ENCODE results near the gene PRXL2A.
A peak's percentile ranks its signal among the peaks of the same experiment; 100 is the strongest.

PRXL2A gene

DNA sequence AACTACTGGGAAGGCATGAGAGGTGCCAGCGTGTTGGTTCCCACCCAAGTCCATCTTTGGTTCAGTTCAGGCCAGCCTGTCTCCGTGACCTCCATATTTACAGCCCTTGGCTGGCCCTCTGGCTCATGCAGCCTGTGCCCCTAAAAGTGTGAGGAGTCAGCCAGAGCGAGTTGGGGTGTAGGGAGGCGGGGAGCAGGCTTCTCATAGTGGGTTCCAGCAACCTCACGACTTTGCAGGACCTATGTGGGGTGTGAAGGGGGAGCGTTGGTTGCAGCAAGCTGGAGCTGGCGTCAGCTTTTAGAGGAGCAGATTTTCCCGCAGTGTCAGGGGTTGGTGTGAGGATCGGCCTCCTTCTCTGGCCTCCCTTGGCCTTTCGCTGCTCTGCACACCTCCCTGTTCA is 55.5 kb downstream of the PRXL2A start:
- TF ChIP-seq, protein P1, sequence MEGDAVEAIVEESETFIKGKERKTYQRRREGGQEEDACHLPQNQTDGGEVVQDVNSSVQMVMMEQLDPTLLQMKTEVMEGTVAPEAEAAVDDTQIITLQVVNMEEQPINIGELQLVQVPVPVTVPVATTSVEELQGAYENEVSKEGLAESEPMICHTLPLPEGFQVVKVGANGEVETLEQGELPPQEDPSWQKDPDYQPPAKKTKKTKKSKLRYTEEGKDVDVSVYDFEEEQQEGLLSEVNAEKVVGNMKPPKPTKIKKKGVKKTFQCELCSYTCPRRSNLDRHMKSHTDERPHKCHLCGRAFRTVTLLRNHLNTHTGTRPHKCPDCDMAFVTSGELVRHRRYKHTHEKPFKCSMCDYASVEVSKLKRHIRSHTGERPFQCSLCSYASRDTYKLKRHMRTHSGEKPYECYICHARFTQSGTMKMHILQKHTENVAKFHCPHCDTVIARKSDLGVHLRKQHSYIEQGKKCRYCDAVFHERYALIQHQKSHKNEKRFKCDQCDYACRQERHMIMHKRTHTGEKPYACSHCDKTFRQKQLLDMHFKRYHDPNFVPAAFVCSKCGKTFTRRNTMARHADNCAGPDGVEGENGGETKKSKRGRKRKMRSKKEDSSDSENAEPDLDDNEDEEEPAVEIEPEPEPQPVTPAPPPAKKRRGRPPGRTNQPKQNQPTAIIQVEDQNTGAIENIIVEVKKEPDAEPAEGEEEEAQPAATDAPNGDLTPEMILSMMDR (IDR thresholded peaks at IDR 0.05; ENCODE audit: low read depth, low read length): no peak
- DNase-seq (ENCODE audit: low read depth in 2 of 2): no peak
- no peak overlapping the region for H3K4me3 ChIP-seq (replicated peaks in 1 of 2; ENCODE audit: low read depth in 2 of 2, low read length in 2 of 2)

- no peak overlapping the region for H3K4me3 ChIP-seq (replicated peaks in 1 of 2; ENCODE audit: low read depth in 2 of 2, low read length in 2 of 2)
- DNase-seq (ENCODE audit: low read depth in 2 of 2): peak in 1 of 2 donors; percentile 46
- TF ChIP-seq, protein P1 (IDR thresholded peaks at IDR 0.05; ENCODE audit: low read depth, low read length): no peak
Observed at GRCh38 chr10:80464557-80465450, 56.5 kb downstream of the PRXL2A start.

GRCh38 chr10:80465451-80465835 is 57.1 kb downstream of the PRXL2A start:
- DNase-seq (ENCODE audit: low read depth in 2 of 2): no peak
- TF ChIP-seq, protein P1 (IDR thresholded peaks at IDR 0.05; ENCODE audit: low read depth, low read length): no peak
- no peak overlapping the region for H3K4me3 ChIP-seq (replicated peaks in 1 of 2; ENCODE audit: low read depth in 2 of 2, low read length in 2 of 2)

DNA sequence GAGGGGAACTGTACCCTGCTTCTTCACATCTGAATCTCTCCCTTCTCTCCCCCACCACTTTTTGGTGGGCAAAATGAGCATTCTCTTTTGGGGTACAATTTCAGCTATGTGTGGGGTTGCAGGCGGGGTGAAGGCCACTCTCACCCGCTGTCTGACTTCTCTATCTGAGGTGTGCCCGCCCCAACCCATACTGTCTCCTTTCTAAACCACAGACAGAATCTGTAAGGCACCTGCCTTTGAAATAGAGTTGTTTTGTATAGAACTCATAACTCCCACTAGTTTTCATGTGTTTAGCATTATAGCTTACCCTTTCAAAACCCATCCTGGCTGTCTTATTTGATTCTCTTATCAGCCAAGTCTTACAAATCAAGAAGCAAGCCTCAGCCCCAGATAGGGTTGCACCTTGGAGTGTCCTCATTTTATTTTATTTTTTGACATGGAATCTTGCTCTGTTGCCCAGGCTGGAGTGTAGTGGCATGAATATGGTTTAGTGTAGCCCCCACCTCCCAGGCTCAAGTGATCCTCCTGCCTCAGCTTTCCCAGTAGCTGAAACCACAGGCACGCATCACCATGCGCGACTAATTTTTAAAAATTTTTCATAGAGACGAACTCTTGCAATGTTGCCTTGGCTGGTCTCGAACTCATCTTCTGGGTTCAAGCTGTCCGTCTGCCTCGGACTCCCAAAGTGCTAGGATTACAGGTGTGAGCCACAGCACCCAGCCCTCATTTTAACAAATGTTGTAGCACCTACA is 57.7 kb downstream of the PRXL2A start:
- TF ChIP-seq, protein P1 (IDR thresholded peaks at IDR 0.05; ENCODE audit: low read depth, low read length): no peak
- DNase-seq (ENCODE audit: low read depth in 2 of 2): no peak
- no peak overlapping the region for H3K4me3 ChIP-seq (replicated peaks in 1 of 2; ENCODE audit: low read depth in 2 of 2, low read length in 2 of 2)

DNA sequence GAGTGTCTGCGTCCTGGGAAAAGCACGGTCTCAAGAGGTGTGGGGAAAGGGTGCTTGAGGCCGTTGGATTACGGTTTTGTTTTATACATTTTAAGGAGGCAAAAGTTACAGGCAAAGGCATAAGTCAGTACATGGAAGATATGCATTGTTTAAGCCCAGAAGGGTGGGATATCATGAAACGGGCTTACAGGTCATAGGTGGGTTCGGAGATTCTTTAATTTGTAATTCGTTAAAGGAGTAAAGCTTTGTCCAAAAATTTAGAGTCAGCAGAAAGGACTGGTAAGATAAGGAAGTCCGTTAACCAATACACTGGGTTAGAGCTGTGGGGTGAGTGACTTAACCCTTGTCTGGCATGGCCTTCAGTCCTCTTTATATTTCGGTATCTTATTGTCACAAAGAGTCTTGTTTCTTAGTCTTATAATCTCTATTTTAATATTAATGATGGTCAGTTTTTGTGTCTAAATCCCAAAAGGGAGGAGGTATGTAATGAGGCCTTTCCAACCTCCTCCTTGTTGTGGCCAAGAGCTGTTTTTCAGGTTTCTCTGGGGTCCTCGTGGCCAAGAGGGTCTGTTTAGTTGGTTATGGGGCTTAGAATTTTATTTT is 58.5 kb downstream of the PRXL2A start:
- TF ChIP-seq, protein P1 (IDR thresholded peaks at IDR 0.05; ENCODE audit: low read depth, low read length): no peak
- DNase-seq (ENCODE audit: low read depth in 2 of 2): no peak

DNA sequence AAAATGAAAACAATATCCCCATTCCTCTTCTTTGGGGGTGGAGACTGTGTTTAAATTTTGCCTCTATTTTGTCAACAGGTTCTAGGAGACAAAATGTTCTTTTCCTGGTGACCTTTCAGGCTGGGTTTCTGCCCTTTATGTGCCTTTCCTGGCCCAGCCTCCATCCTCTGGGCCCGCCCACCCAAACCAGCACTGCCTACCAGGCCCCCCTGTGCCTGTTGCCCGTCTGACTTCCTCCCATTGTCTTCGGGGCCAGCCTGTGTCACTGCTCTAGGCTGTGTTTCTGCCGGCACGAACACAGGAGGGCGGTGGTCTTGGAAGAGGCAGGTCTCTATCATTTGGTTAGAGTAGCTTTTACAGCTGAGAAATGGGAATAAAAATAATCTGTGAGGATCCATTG is 59.7 kb downstream of the PRXL2A start:
- peak; percentile 45 to 50 for DNase-seq (ENCODE audit: low read depth in 2 of 2)
- H3K4me3 ChIP-seq (replicated peaks in 1 of 2; ENCODE audit: low read depth in 2 of 2, low read length in 2 of 2): no peak overlapping the region
- TF ChIP-seq, protein P1 (IDR thresholded peaks at IDR 0.05; ENCODE audit: low read depth, low read length): no peak

More for the DNA sequence above, 58.5 kb downstream of the PRXL2A start:
- no peak overlapping the region for H3K4me3 ChIP-seq (replicated peaks in 1 of 2; ENCODE audit: low read depth in 2 of 2, low read length in 2 of 2)
